Stimulated activated CD4-positive, alpha-beta T cell treated with anti-CD3 and anti-CD28 coated beads, Interleukin-12 subunit alpha, Interleukin-12 subunit beta, amount 100 ng/mL, for 4 hours (primary cell): ENCODE data around the gene RTN1.
A peak's percentile ranks its signal among the peaks of the same experiment; 100 is the strongest.

ENCODE experiments used
- DNase-seq: peaks from one replicate; pipeline ENCODE4 v3.0.0-alpha.2; 2020

The RTN1 gene

GRCh38 chr14:59622631-59623030, 247.9 kb downstream of the RTN1 start:
- DNase-seq, result no peak

GRCh38 chr14:59619061-59619460, 251.5 kb downstream of the RTN1 start:
- no peak for DNase-seq

GRCh38 chr14:59601056-59601455, 269.5 kb downstream of the RTN1 start:
- no peak for DNase-seq

- DNase-seq, result no peak
Measured at GRCh38 chr14:59600211-59600945, 270.2 kb downstream of the RTN1 start.

GRCh38 chr14:59595071-59595470, 275.5 kb downstream of the RTN1 start:
- no peak for DNase-seq

- no peak for DNase-seq
Measured at GRCh38 chr14:59591641-59592370, 278.8 kb downstream of the RTN1 start.

- DNase-seq, result no peak
Measured at GRCh38 chr14:59588101-59588500, 282.5 kb downstream of the RTN1 start.

- DNase-seq, result no peak
Measured at GRCh38 chr14:59585891-59586554, 284.6 kb downstream of the RTN1 start.

GRCh38 chr14:59583755-59584154, 286.8 kb downstream of the RTN1 start:
- DNase-seq, result no peak

- no peak for DNase-seq
Measured at GRCh38 chr14:59582845-59583509, 287.6 kb downstream of the RTN1 start.

- DNase-seq, result no peak
Measured at GRCh38 chr14:59582161-59582560, 288.4 kb downstream of the RTN1 start.

GRCh38 chr14:59580911-59581310, 289.7 kb downstream of the RTN1 start:
- no peak for DNase-seq

GRCh38 chr14:59576332-59577294, 294.0 kb downstream of the RTN1 start, which contains the start of gene CCDC175:
Gene CCDC175 (minus strand): TSS chr14:59576812. CDS start chr14:59576775, 37 bp downstream.
- peak; percentile 83 for DNase-seq

GRCh38 chr14:59570122-59570521, 300.5 kb downstream of the RTN1 start:
- DNase-seq, result no peak

GRCh38 chr14:59566725-59567124, 303.9 kb downstream of the RTN1 start:
- no peak for DNase-seq

- DNase-seq, result no peak
Measured at GRCh38 chr14:59566296-59566695, 304.3 kb downstream of the RTN1 start.

- DNase-seq, result no peak
Measured at GRCh38 chr14:59565087-59565486, 305.5 kb downstream of the RTN1 start.

- DNase-seq, result no peak
Measured at GRCh38 chr14:59564366-59564765, 306.2 kb downstream of the RTN1 start.

GRCh38 chr14:59547310-59547709, 323.3 kb downstream of the RTN1 start:
- no peak for DNase-seq
